C4-2B (cell line): Measurements from ENCODE around the gene REL.
"Not testable (repeated sequence)": the region's sequence is repeated elsewhere in the genome, so short reads cannot be mapped to it uniquely, and the experiment has no call there.

ENCODE experiments used
- CTCF ChIP-seq: fragments of 450-650 bp; conservative IDR thresholded peaks from 2 replicates; pipeline ENCODE4 v1.5.1; 2017; ENCODE audit warnings: mild to moderate bottlenecking
- ZFX ChIP-seq: fragments of 450-650 bp; IDR thresholded peaks from 2 replicates; pipeline ENCODE4 v1.6.1; 2017

GRCh38 chr2:60901296-60901695 is 19.9 kb downstream of the REL start:
- TF ChIP-seq CTCF, ZFX: not testable (repeated sequence)
